Calu3 (cell line): ENCODE measurements around the gene SRSF10. TPM values are rescaled to one million over a fixed set of nuclear protein-coding genes. Genes with fewer than 3 reads are reported as not detected.
A peak's percentile ranks its signal among the peaks of the same experiment; 100 is the strongest.

Experiments
- BruUV-seq: library from RNA; stranded (reverse); fragments of 400-500 nt; replicated peaks from 2 replicates; lab custom pipeline; 2021; lab: Mats Ljungman, UMichigan
- CTCF ChIA-PET: fragments of 300-600 bp; sonication (Branson Sonifier 250); formaldehyde crosslinking; loops from one replicate; lab custom pipeline; 2022; ENCODE audit warnings: antibody characterized with exemption; lab: Charles Lee
- DNase-seq: peaks from one replicate; pipeline ENCODE4 v3.0.0; 2022
- H3K27ac Mint-ChIP-seq: one replicate; pipeline ENCODE4 v1.8.0; 2022; ENCODE audit warnings: mixed read lengths; ENCODE audit not compliant: unreplicated experiment
- H3K27me3 Mint-ChIP-seq: one replicate; pipeline ENCODE4 v1.8.0; 2022; ENCODE audit warnings: mixed read lengths; ENCODE audit not compliant: unreplicated experiment
- H3K36me3 Mint-ChIP-seq: one replicate; pipeline ENCODE4 v1.8.0; 2022; ENCODE audit warnings: mild to moderate bottlenecking, moderate library complexity, mixed read lengths; ENCODE audit not compliant: insufficient read depth, unreplicated experiment
- H3K4me1 Mint-ChIP-seq: one replicate; pipeline ENCODE4 v1.8.0; 2022; ENCODE audit warnings: mild to moderate bottlenecking, low read depth, mixed read lengths; ENCODE audit not compliant: unreplicated experiment
- H3K4me3 Mint-ChIP-seq: one replicate; pipeline ENCODE4 v1.8.0; 2022; ENCODE audit warnings: mild to moderate bottlenecking, low read depth, moderate library complexity, mixed read lengths; ENCODE audit not compliant: unreplicated experiment
- H3K9me3 Mint-ChIP-seq: one replicate; pipeline ENCODE4 v1.8.0; 2022; ENCODE audit warnings: low read depth, mixed read lengths; ENCODE audit not compliant: unreplicated experiment
- CTCF ChIP-seq: fragments of 200-600 bp; IDR thresholded peaks from one replicate; pipeline ENCODE4 v1.8.0; 2022; ENCODE audit warnings: antibody characterized with exemption; ENCODE audit not compliant: unreplicated experiment
- intact Hi-C: fragments of 100-400 bp; cut with micrococcal nuclease; formaldehyde crosslinking; loops from one replicate; pipeline ENCODE4 v1.10.0; 2022; ENCODE audit not compliant: unreplicated experiment
- total RNA-seq: library from RNA; stranded (reverse); gene quantifications from 2 replicates; pipeline ENCODE4 v1.2.3, GENCODE V29; 2022

SRSF10 gene
- total RNA-seq, 1 experiment from 2014 or later: 121 TPM

- H3K36me3 Mint-ChIP-seq: peaks cover 36% of the 10 kb centered on the region
- no peak for DNase-seq
- intact Hi-C loops: no loop called here
- H3K9me3 Mint-ChIP-seq: no peaks in the 10 kb centered on the region
- H3K27ac Mint-ChIP-seq: no peak overlapping the region
- no peak for TF ChIP-seq CTCF
- no TSS peak for BruUV-seq
- no peaks in the 10 kb centered on the region for H3K4me1 Mint-ChIP-seq
- no peaks in the 10 kb centered on the region for H3K27me3 Mint-ChIP-seq
- H3K4me3 Mint-ChIP-seq: no peak overlapping the region
- CTCF ChIA-PET: interaction anchor here (0.8 kb wide), 1 partner anchor 45 kb away, joined by 8 read pairs; no protein-coding TSS in a partner anchor
Measured at GRCh38 chr1:23964790-23965740, 15.1 kb downstream of the SRSF10 start.

GRCh38 chr1:23964235-23964668, 15.9 kb downstream of the SRSF10 start:
- H3K4me1 Mint-ChIP-seq: no peaks in the 10 kb centered on the region

GRCh38 chr1:23963617-23964234, 16.4 kb downstream of the SRSF10 start:
- Mint-ChIP-seq H3K27me3 (no peaks in the 10 kb centered on the region), H3K9me3 (no peaks in the 10 kb centered on the region), H3K36me3 (peaks cover 47% of the 10 kb centered on the region), H3K4me3 (no peak overlapping the region), H3K27ac (no peak overlapping the region), H3K4me1 (no peaks in the 10 kb centered on the region)
- no peak for TF ChIP-seq CTCF
- BruUV-seq: no TSS peak
- intact Hi-C loops: no loop called here
- CTCF ChIA-PET: interaction anchor here (0.5 to 1.6 kb wide), 3 partner anchors 40 to 61 kb away, joined by 3 to 8 read pairs (median 3); no protein-coding TSS in a partner anchor
- DNase-seq: no peak

More at GRCh38 chr1:23964235-23964668, 15.9 kb downstream of the SRSF10 start:
- no peak overlapping the region for H3K27ac Mint-ChIP-seq
- H3K27me3 Mint-ChIP-seq: no peaks in the 10 kb centered on the region
- no TSS peak for BruUV-seq
- intact Hi-C loops: no loop called here
- no peaks in the 10 kb centered on the region for H3K9me3 Mint-ChIP-seq
- H3K4me3 Mint-ChIP-seq: no peak overlapping the region
- DNase-seq: no peak
- TF ChIP-seq CTCF: no peak
- peaks cover 42% of the 10 kb centered on the region for H3K36me3 Mint-ChIP-seq
- CTCF ChIA-PET: interaction anchor here (0.5 to 1.6 kb wide), 3 partner anchors 40 to 60 kb away, joined by 3 to 8 read pairs (median 3); no protein-coding TSS in a partner anchor

- BruUV-seq: TSS peak; percentile 48
Measured at GRCh38 chr1:23960291-23961020, 19.7 kb downstream of the SRSF10 start.

More at GRCh38 chr1:23960291-23961020, 19.7 kb downstream of the SRSF10 start:
- intact Hi-C loops: no loop called here
- Mint-ChIP-seq H3K4me3 (peak overlapping the region; percentile 84), H3K9me3 (no peaks in the 10 kb centered on the region), H3K27me3 (no peaks in the 10 kb centered on the region), H3K27ac (peak overlapping the region; percentile 98), H3K36me3 (peaks cover 47% of the 10 kb centered on the region), H3K4me1 (peaks cover 17% of the 10 kb centered on the region)
- CTCF ChIA-PET: interaction anchor here (1.5 kb wide), 1 partner anchor 20 kb away, joined by 4 read pairs; the partner anchor contains the start of gene SRSF10
- TF ChIP-seq CTCF: no peak
- DNase-seq: no peak
